Stimulated activated CD8-positive, alpha-beta memory T cell treated with anti-CD3 and anti-CD28 coated beads, Interleukin-15, amount 100 ng/mL, for 24 hours (primary cell): ENCODE results near the gene GPC2.

Experiments used
- DNase-seq: peaks from one replicate; pipeline ENCODE4 v3.0.0-alpha.2; 2020; ENCODE audit warnings: low read depth

GPC2 gene

GRCh38 chr7:100169147-100169850, 7.9 kb downstream of the GPC2 start:
- no peak for DNase-seq

- DNase-seq = no peak
These were observed 9.3 kb downstream of the GPC2 start for GRCh38 chr7:100167912-100168323.

GRCh38 chr7:100166970-100167911, 9.9 kb downstream of the GPC2 start:
- DNase-seq = no peak

- DNase-seq = no peak
These were observed 10.8 kb downstream of the GPC2 start for GRCh38 chr7:100166317-100166940.

GRCh38 chr7:100163871-100164270, 13.3 kb downstream of the GPC2 start:
- no peak for DNase-seq

GRCh38 chr7:100163006-100163531, 14.1 kb downstream of the GPC2 start:
- DNase-seq = no peak

- no peak for DNase-seq
These were observed 17.1 kb downstream of the GPC2 start for GRCh38 chr7:100160067-100160466.

- DNase-seq = no peak
These were observed 18.0 kb downstream of the GPC2 start for GRCh38 chr7:100159099-100159623.

- peak; percentile 86 for DNase-seq
These were observed 18.7 kb downstream of the GPC2 start, which contains the start of gene TRAPPC14 for GRCh38 chr7:100158229-100159098. TSS of gene TRAPPC14 (minus strand) at chr7:100158723. CDS start at chr7:100158499, 224 bp downstream.

GRCh38 chr7:100157334-100158228, 19.6 kb downstream of the GPC2 start:
- no peak for DNase-seq

- DNase-seq = no peak
These were observed 20.2 kb downstream of the GPC2 start for GRCh38 chr7:100157069-100157333.

- DNase-seq = no peak
These were observed 20.7 kb downstream of the GPC2 start for GRCh38 chr7:100156331-100157068.

- DNase-seq = no peak
These were observed 21.4 kb downstream of the GPC2 start for GRCh38 chr7:100155553-100156317.

- DNase-seq = no peak
These were observed 22.3 kb downstream of the GPC2 start for GRCh38 chr7:100154651-100155491.

- no peak for DNase-seq
These were observed 23.3 kb downstream of the GPC2 start for GRCh38 chr7:100153708-100154535.

- no peak for DNase-seq
These were observed 24.1 kb downstream of the GPC2 start for GRCh38 chr7:100152937-100153666.
